Tongue (tissue), 2 donors: ENCODE measurements around the gene GOLGA1. TPM values are rescaled to one million over a fixed set of nuclear protein-coding genes. Genes with fewer than 3 reads are reported as not detected.

Source experiments
- DNase-seq: peaks from one replicate; pipeline ENCODE4 v3.0.0-alpha.2; 2015
- total RNA-seq: library from RNA; depleted of rRNA; stranded (reverse); fragments of >200 nt; gene quantifications from one replicate; pipeline ENCODE4 v1.2.3, GENCODE V29; 2014

GOLGA1 gene
- total RNA-seq, 1 donor from 2014 or later, result 12.0 TPM

DNA sequence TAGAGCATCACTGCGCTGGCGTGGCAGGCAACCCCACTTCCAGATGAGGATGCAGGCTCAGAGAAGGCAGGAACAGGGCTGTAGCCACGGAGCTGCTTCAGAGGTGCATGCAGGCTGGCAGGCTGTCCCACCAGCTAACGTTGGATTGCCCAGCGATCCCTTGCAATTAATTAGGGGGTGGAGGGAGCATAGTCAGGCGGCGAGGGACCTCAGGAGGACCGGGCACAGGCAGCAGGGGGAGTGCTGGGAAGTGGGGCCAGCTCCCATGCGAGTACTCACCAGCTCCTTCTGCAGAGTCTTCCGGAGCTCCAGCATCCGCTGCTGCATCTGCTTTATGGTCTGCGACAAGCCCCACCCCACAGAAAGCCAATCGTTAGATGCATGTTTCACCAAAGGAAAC, 58.7 kb downstream of the GOLGA1 start:
- DNase-seq, result no peak

DNA sequence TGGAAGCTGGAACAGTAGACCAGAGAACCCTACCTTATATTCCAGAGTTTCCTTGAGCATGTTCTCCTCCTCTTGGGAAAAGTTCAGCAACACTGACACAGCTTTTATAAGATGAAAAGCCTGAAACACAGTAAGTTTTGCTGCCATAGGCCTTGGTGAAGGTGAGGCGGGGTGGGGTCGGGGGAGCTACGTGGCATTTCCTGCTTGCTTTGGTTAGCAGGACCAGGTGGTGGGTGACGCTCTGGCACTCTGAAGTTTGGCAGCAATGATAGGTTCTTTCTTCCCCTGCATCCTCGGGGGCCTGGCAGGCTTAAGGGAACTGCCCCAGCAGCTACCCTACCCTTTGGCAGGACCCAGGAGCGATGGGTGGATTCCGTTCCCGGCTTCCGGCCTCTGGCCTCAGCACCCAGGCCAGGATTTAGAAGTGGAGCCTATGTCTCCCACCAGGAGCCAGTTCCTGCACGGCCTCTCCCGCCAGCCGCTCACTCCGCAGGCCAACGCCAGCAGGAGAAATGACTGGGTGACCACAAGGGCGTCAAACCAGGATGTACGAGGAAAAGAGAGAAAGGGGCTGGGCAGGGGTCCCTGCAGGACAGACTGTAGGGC, 59.6 kb downstream of the GOLGA1 start:
- no peak for DNase-seq

DNA sequence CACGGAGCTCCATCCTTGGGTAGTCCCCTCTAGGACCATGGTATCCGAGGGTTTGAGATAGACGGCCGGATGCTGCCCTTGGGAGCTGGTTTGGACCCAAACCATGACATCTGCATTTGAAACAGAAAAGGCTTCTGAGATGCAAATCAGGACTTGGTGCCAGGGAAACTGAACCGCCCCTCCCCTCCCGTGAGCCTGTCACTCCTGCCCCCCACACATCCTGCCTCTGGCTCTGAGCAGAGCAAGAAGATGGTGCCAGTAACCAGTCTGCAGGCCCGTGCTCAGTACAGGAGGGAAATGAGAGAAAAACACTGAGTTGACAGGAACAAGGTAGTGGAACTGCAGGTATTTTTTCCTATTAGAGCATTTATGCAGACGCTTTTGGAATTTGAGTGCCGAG, 60.4 kb downstream of the GOLGA1 start:
- no peak for DNase-seq

DNA sequence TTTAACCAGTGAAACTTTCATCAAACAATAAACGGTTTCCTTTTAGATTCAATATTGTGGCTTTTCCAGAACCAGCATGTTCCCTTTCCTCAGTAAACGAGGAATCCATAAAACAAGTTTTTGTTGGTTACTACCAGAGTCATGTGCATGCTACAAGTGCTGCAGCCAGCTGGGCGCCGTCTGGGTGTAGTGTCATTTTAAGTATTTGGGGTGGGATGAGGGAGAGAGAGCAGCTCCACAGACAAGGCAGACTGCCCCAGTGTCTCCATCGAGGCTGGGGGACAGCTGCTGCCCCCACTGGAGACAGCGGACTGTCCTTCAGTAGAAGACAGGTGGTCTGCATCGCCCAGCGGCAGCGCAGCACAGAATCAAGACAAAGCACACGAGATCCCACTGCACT, 61.7 kb downstream of the GOLGA1 start:
- DNase-seq, result peak; percentile 68

DNA sequence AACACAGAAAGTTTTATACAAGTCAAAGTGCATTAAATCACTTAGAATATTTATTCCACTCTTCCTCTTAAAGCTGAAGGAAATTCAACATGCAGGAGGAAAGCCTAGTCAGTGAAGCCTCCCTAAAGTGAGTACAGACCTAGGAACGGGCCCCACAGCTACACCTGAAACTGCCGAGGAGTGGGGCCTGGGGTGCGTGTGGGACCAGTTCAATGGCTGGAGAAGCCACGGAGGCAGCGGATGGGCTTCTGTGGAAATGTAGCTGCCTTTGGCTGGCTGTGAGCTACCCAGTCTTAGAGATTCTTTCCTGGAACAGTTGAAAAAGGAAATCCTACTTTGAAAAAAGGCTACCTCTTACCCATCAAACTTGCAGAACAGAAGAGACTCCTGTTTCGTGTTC, 62.4 kb downstream of the GOLGA1 start:
- DNase-seq, result no peak

DNA sequence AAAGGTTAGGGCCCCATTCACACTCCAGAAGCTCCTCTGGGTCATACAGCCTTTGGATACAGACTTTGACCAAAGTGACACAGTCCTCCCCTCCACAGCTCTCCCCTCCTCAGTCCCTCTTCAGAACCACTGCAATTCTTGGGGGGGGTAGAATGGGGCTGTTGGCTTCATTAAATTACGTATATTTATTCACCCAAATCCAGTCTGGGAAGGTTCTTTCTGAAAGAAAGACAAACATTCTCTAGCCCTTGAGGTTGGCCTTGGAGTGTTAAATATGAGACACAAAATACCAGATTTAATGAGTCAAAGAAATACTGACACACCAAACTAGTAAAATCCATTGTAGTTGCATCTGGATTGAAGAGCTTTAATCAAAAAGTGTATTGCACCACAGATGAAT, 62.9 kb downstream of the GOLGA1 start:
- no peak for DNase-seq

DNA sequence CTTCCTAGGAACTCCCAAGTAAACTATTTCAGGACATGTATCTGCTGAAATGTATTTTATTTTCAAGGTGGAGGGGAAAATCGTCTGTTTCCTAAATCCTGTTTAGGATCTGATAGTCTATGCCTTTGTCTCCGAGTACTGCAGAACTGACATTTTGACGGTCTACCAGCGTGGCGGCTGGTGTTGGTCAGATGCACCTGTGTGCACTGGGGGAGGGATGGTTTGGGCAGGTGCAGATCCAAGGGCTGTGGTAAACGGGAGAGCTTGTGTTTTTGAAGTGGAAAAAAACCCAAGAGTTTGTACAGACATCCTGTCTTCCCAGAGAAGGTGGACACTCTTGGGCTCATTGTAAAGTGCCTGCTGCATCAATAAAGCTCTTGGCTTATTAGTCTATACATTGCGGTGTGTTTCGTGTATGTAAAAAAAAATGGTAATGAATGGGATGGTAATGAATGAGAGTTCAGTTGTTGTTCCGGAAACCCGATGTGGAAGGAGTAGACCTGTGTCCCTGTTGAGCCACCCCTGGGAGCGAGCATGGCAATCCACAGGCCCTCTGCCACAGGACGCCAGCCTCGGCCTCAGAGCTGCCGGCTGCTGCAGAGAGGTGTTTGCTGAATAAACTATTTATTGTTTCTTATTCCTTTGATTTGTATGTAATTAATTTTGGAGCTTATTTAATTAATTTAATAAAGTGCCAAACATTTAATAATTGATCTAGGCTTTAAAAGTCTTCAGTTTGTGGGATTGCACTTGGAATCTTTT, 63.7 kb downstream of the GOLGA1 start:
- no peak for DNase-seq

DNA sequence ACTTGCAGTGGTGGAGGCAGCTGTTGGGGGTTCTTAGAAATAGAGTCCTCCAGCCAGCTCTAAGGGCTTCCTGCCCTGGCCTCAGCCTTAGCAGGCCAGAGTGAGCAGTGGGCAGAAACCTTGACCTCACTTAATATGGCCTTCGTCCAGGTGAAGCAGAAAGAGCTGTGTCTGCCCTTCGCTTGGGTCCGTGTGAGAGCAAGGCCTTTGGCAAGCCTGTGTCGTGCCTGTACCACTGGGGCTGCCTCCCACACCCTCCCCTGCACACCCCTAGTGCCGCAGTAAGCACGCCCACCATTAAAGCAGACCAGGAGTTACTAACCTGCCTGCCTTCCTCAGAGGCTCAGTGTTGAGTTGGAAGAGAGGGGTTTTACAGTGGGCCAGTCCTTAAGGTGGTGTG, 65.4 kb downstream of the GOLGA1 start:
- DNase-seq, result no peak

DNA sequence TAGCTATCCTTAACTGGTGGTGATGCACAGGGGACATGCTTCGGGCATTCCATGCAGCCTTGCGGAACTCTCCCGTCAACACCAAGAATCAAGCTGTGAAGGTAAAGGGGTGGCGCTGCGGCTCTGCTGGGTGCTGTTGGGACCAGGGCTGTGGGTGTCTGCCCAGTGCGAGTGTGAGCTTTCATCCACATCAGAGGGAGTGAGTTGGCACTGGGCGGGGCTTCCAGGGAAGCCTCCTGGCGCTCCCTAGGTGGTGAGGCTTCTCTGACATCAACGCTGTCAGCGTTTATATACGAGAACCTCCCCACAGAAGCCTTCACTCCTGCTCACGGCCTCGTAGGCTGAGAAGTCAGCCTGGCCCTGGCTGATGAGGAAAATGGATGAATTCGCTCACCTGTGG, 67.2 kb downstream of the GOLGA1 start:
- DNase-seq, result no peak

DNA sequence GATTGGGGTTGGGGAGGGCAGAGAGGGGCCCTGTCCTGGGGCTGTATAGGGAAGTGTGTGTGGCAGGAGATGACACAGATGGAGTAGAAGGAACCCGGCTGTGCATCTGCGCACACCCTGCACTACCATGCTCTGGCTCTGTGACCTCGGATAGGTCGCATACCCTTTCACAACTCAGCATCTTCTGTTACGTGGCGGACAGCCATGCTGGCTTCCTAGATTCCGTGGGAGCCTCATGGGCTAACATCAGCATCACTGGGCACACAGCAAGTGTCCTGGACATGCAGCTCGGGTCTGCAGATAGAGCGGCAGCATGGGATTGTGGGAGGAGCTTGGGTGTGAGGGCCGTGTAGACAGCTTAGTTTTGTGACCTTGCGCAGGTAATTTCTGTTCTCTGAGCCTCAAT, 69.7 kb downstream of the GOLGA1 start:
- DNase-seq, result no peak

DNA sequence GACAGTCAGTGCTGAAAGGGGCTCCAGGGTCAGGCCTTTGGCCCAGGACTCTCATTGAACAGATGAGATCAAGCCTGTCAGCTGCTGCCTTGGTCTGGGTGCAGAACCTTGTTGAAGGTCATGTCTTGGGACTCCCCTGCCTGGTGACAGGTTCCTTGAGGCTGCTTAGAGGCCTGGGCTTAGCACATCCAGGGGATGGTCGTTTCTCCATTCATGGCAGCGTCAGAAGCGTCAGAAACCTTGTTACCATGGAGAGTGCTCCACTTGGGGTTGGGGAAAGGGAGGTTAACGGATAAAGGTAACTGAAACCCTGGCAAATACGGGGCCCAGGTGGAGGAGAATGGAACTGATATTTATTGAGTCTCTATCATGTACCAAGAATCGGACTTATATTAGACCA, 70.2 kb downstream of the GOLGA1 start:
- DNase-seq, result no peak

DNA sequence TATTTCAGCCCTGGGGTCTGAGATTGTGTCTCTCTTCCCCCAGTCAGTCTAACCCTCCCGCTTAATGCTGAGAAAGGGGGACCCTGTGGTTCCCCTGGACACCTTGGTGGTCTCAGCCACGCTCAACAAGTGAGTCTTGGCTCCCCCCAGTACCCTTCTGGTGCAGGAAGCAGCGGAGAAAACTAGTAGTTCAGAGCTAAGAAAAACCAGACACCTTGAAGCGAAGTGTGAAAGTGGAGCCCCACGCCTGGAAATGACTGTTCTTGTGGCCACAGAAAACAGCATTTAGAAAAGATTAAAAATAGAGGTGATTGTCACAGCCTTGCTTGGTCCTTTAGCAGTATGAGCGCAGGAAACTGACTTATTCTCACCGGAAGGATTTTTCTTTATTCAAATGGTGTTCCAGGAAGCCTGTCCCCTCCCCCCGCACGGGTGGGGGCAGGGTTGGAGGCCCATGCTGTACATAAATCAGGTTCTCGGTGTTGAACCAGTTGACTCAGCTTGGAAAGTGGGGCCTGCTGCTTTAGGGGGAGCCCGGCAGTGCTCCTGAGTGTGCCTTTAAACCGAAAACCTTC, 70.8 kb downstream of the GOLGA1 start:
- no peak for DNase-seq

DNA sequence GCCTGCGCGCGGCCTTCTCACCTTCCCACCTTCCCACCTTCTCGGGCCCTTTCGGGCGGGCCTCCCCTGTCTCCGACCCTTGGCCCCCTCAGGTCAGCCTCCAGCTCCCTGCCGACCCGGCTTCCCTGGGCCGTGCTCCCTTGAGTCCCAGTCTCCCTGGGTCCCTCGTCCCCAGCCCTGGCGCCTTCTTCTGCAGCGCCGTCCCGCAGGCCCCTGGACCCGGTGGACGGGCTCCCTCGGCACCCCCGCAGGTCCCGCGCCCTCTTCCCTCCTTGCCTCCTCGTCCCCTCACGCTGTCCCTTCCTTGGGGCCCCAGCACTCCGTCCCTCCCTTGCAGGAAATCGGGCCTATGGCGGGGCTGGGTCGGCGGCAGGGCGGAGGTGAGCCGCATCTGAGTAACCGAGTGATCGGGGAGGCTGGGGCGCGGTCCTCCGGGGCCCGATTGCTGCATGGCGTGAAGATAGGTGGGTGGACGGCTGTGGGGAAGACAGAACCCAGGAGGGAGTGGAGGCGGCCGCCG, 71.4 kb downstream of the GOLGA1 start:
- no peak for DNase-seq

DNA sequence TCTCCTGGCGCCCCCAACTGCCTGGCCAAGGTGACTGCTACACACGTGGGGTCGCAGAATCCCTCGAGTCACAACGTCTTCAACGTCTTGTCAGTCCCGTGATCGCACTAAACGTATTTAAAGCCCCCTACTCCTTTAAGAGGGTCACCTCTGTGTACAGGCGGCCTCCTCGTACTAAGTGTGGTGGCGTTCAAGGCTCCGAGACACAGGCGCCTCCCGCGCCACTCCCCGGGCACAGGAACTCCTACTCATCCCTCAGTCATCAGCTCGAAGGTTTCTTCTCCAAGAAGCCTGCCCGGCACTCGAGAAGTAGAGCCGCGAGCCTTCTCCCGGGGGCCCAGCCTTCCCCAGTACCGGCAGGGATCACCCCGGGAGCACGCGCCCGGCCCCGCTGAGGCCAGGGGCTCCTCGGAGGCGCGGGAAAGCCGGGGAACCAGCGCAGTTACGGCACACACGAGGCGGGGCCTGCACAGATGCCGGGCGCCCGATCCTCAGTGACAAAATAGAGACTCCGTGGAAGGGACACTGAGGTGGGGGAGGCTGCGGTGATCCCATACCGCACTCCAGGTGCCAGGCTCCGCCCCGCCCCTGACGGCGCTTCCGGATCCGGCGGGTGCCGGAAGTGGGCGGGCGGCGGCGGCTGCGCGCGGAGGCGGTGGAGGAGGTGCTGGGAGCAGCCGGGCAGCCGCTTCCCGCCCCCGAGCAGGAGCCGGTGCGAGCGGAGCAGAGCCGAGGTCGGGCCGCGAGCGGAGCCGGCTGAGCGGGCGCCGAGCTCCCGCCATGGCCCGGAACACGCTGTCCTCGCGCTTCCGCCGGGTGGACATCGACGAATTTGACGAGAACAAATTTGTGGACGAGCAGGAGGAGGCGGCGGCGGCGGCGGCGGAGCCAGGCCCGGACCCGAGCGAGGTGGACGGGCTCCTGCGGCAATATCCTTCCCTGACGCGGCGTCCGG, 72.1 kb downstream of the GOLGA1 start:
- peak; percentile 93 for DNase-seq

DNA sequence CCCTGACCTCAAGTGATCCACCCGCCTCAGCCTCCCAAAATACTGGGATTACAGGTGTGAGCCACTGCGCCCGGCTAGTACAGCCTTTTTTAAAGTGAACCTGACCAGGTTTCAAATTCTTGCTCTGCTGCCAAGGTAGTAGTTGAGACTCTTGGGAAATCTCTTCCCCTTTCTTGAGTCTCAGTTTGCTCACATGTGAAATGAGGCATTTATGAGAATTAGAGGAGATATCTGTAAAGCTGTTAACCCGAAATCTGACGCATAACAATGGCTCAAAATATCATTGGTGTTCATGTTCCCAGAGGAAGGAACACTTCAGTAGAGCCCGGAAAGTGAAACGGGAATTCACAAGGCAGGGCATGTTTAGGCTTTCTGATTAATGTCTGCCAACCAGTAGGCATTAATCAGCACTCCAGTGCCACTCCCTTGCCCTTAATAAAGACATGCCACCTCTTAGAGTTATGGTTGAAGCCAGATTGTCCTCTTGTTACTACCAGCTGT, 77.5 kb downstream of the GOLGA1 start:
- DNase-seq, result no peak

DNA sequence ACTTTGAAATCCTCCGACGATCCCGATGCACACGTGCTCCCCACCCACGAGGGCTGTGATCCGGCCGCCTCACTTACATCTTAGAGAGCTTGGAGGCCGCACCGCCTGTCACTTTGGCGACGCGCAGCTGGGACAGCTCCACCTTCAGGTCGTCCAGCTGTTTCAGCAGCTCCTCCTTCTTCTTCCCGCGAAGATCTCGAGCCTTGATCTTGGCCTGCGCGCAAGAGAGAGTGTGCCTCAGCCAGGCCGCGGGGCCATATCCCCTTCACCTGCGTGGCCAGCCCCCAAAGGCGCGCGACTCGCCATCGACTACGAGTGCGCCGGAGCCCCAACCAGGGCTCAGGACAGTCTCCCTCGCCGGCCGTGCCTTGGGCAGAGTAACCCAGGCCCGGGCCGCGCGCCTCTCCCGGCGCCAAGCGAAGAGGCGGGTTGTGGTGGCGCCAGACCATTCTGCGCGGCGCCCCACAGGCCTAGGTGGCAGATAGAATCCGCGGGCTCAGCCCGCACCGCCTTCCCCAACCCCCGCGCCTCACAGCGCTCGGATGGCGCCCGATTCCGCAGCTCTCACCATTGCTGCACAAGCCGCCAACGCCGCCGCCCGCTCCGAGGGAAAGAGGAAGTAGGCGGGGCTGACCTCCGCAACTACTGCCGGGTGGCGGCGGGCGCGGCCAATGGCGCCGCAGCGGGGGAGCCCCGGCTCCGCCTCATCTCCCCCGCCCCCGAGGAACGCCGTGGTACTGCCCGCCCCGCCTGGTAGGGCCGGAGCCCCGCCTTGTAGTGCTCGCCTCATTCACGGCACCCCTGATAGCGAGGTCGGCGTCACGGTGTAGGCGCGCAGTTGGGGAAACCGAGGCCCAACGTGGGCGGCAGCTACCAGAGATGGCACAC, 79.3 kb downstream of the GOLGA1 start, which contains the start of the genes ARPC5L and RPL35:
Gene ARPC5L, plus strand, starts transcription at position 789 of the 888 bp plus-strand sequence. CDS start 7,161 bp downstream, outside the sequence.
Gene RPL35, minus strand, starts transcription at position 616 of the 888 bp plus-strand sequence. Its CDS starts 45 bp downstream, at position 571.
- peak; percentile 97 for DNase-seq

DNA sequence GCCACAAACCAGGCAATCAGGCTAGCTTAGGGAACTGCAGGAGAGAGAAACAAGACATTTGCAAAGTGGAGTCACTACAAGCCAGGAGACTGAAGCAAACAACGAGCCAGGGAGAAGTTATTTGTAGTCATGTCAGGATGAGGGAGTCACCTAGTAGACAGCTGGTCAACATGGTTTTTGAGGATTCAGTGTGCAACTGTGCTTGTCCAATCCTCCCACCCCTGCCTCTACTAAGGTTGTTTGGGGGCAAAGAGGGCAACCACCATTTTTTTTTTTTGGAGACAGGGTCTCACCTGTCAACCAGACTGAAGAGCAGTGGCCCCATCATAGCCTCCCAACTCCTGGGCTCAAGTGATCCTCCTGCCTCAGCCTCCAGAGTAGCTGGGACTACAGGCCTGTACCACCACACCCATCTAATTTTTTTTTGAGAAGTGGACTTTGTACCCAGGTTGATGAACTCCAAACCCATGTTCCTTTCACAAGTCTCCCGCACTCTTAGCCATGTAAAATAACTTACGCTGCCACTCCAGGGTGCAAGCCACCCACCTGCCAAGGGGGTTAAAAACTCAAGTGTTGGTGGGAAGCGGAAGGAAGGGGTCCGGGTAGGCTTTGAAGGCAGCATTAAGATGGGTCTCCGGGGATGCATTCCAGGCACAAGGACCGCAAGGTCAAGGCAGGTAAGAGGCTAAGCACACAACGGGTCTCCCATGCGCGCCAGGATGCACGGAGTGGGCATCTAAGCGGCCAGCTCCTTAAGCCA, 80.1 kb downstream of the GOLGA1 start:
- DNase-seq, result no peak

DNA sequence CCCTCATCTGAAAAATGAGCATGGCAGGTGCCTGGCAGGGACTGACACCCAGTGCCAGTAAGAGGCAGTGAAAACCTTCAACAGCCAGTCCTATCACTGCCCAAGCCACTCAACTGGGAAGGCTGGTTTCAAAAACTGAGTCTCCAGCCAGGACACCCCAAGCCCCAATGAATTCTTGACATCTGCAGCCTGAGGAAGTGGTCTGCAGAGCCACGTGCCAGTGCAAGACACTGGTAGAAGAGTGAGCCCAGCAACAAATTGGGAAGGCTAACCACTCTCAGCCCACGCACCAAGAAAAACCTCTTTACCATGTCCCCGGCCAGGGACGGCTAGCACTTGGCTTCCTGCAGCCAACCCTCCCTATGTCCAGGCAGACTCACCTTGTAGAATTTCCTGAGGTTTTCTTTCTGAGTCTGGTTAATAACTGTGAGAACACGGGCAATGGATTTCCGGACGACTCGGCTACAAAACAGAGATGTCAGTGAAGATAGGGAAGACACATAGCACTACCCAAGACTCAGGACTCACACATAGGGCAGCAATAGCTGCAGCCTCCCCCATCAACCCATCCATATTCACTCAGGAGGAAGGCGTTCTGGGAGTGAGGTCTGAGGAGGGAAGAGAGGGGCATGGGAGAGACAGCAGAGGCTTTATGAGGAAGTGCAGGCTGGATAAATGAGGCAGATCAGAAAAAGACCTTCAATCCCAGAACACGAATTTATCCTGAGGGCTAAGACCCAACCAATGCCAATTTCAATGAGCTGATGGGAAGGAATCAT, 80.9 kb downstream of the GOLGA1 start:
- no peak for DNase-seq
